HepG2 (cell line): Measurements from ENCODE around the gene CCSER2. TPM values are rescaled to one million over a fixed set of nuclear protein-coding genes. Genes with fewer than 3 reads are reported as not detected.

ENCODE experiments used
- ATAC-seq: fragments of 200-7000 bp; cut with Tn5 transposase; 3 replicates; pipeline ENCODE4 v1.9.1; 2020; ENCODE audit warnings: mild to moderate bottlenecking, moderate library complexity
- BruUV-seq: library from RNA; stranded (reverse); fragments of 400-500 nt; replicated peaks from 2 replicates; lab custom pipeline; 2021; lab: Mats Ljungman, UMichigan
- CTCF ChIA-PET: fragments of 300-600 bp; formaldehyde crosslinking; extraction: SDS; loops from one replicate; lab custom pipeline; 2021; ENCODE audit warnings: low total read pairs, inconsistent platforms, low intra/inter-chr PET ratio; lab: Yijun Ruan, JAX
- POLR2A ChIA-PET: fragments of 350-600 bp; sonication (Branson Sonifier 250); formaldehyde crosslinking; loops from one replicate; lab custom pipeline; 2020; ENCODE audit warnings: antibody characterized with exemption, inconsistent platforms; lab: Yijun Ruan, JAX
- DNase-seq: peaks from one replicate; pipeline ENCODE4 v3.0.0-alpha.2; 2015; ENCODE audit warnings: low spot score
- FAIRE-seq: peaks from 3 replicates; lab custom pipeline; 2011; peaks lifted over from hg19 to GRCh38; lab: Jason Lieb, UNC
- H2AFZ ChIP-seq: one replicate; pipeline ENCODE4 v1.6.1; 2011; ENCODE audit warnings: low read length, inconsistent platforms
- H3K27ac ChIP-seq: fragments of 300-600 bp; 3 replicates; pipeline ENCODE4 v1.8.0; 2011; ENCODE audit warnings: mixed run types, mild to moderate bottlenecking, mixed read lengths, low read length, inconsistent platforms; ENCODE audit not compliant: insufficient read depth; ENCODE audit errors: extremely low read length
- H3K27me3 ChIP-seq, 2 experiments: fragments of 200-600 bp in 1 of 2; 2 replicates in 1 of 2; 3 replicates in 1 of 2; pipeline versions ENCODE4 v1.6.0 to v1.8.0; 2011; ENCODE audit warnings: low read length in 2 of 2, mild to moderate bottlenecking in 2 of 2, moderate library complexity in 2 of 2, inconsistent platforms in 1 of 2; ENCODE audit not compliant: insufficient read depth in 2 of 2, control insufficient read depth in 1 of 2
- H3K36me3 ChIP-seq, 2 experiments: fragments of 200-600 bp in 1 of 2; replicated peaks in 1 of 2; 2 replicates in 1 of 2; 3 replicates in 1 of 2; pipeline versions ENCODE4 v1.5.1 to v1.8.0; 2011; ENCODE audit warnings: low read length in 2 of 2, inconsistent platforms in 1 of 2; ENCODE audit not compliant: insufficient read depth in 2 of 2, control insufficient read depth in 1 of 2
- H3K4me1 ChIP-seq: 2 replicates; pipeline ENCODE4 v1.5.1; 2012; ENCODE audit warnings: low read length, inconsistent platforms; ENCODE audit not compliant: insufficient read depth
- H3K4me2 ChIP-seq: 2 replicates; pipeline ENCODE4 v1.6.0; 2011; ENCODE audit warnings: low read depth, low read length, inconsistent platforms
- H3K4me3 ChIP-seq, 3 experiments: fragments of 200-600 bp in 1 of 3; sonication (generic), shearing (Covaris generic) in 1 of 3; replicated peaks in 1 of 3; 2 replicates each; pipeline ENCODE4 v1.5.1; 2011 to 2016; ENCODE audit warnings: low read length in 3 of 3, inconsistent platforms in 2 of 3, low read depth in 2 of 3, mild to moderate bottlenecking in 2 of 3, control low read depth in 1 of 3, mixed read lengths in 1 of 3; ENCODE audit not compliant: insufficient read depth in 1 of 3
- H3K79me2 ChIP-seq: one replicate; pipeline ENCODE4 v1.6.1; 2011; ENCODE audit warnings: low read length, inconsistent platforms; ENCODE audit not compliant: insufficient read depth
- H3K9ac ChIP-seq: 2 replicates; pipeline ENCODE4 v1.6.0; 2011; ENCODE audit warnings: mild to moderate bottlenecking, low read depth, low read length, inconsistent platforms; ENCODE audit not compliant: insufficient read depth
- H3K9me3 ChIP-seq: 2 replicates; pipeline ENCODE4 v1.5.1; 2012; ENCODE audit warnings: mild to moderate bottlenecking, low read length
- H4K20me1 ChIP-seq: 2 replicates; pipeline ENCODE4 v1.6.0; 2011; ENCODE audit warnings: inconsistent platforms, mild to moderate bottlenecking, low read length, moderate library complexity; ENCODE audit not compliant: insufficient read depth
- GABPA ChIP-seq, 2 experiments: IDR thresholded peaks; 2 replicates each; pipeline ENCODE4 v1.6.1; 2011 to 2016; ENCODE audit warnings: low read depth in 2 of 2, low read length in 1 of 2, missing biosample characterization in 1 of 2, missing genetic modification characterization in 1 of 2
- HNRNPUL1 ChIP-seq: fragments of 200-400 bp; formaldehyde crosslinking; IDR thresholded peaks from 2 replicates; pipeline ENCODE4 v1.6.1; 2017; ENCODE audit warnings: low read depth, mild to moderate bottlenecking, low read length, moderate library complexity
- MIXL1 ChIP-seq: IDR thresholded peaks from 2 replicates; pipeline ENCODE4 v1.6.1; 2016
- NCOA2 ChIP-seq: sonication (generic); formaldehyde crosslinking; IDR thresholded peaks from 2 replicates; pipeline ENCODE4 v1.8.0; 2022; ENCODE audit warnings: inconsistent platforms
- PRDM10 ChIP-seq: sonication (generic); formaldehyde crosslinking; IDR thresholded peaks from 2 replicates; pipeline ENCODE4 v1.4.0; 2020; ENCODE audit warnings: low read depth, missing genetic modification reagents
- YEATS4 ChIP-seq: sonication (generic); formaldehyde crosslinking; IDR thresholded peaks from 2 replicates; pipeline ENCODE4 v1.4.0; 2020; ENCODE audit warnings: missing genetic modification reagents, borderline replicate concordance
- ZBTB7B ChIP-seq: sonication (generic); formaldehyde crosslinking; IDR thresholded peaks from 2 replicates; pipeline ENCODE4 v1.4.0; 2020; ENCODE audit warnings: missing genetic modification reagents
- ZFP36 ChIP-seq: fragments of 150-350 bp; IDR thresholded peaks from 2 replicates; pipeline ENCODE4 v1.6.1; 2018; ENCODE audit warnings: borderline replicate concordance, low read length, low read depth; ENCODE audit not compliant: partially characterized antibody
- ZNF468 ChIP-seq: sonication (generic); formaldehyde crosslinking; IDR thresholded peaks from 2 replicates; pipeline ENCODE4 v1.8.0; 2022; ENCODE audit warnings: mild to moderate bottlenecking, moderate library complexity, missing genetic modification reagents
- ZNF589 ChIP-seq: sonication (generic); formaldehyde crosslinking; conservative IDR thresholded peaks from 2 replicates; pipeline ENCODE4 v1.8.0; 2022; ENCODE audit warnings: mild to moderate bottlenecking, moderate library complexity, missing genetic modification reagents
- ZSCAN25 ChIP-seq: sonication (generic); formaldehyde crosslinking; IDR thresholded peaks from 2 replicates; pipeline ENCODE4 v1.8.0; 2022; ENCODE audit warnings: mild to moderate bottlenecking, missing genetic modification reagents
- WGBS: methylation state at CpG from one replicate; pipeline ENCODE4 v1.1.6; 2017; ENCODE audit warnings: low lambda C conversion rate; 5-methylcytosine and 5-hydroxymethylcytosine counted together
- in situ Hi-C: cut with HindIII; loops from 2 replicates; pipeline ENCODE4 v1.10.0; 2017; ENCODE audit warnings: low pct_unique_long_range_greater_than_20kb; ENCODE audit not compliant: extremely low pct_ligation_motif_present
- intact Hi-C: fragments of 100-400 bp; cut with micrococcal nuclease; formaldehyde crosslinking; loops from one replicate; pipeline ENCODE4 v1.10.0; 2022; ENCODE audit not compliant: unreplicated experiment
- polyA plus RNA-seq, 8 experiments: library from polyadenylated mRNA; depleted of rRNA in 3 of 8; stranded (reverse) in 7 of 8; unstranded in 1 of 8; fragments of >200 nt; fragmentation: Illumina TruSeq in 4 of 8; extraction: Trizol in 4 of 8; gene quantifications; 2 replicates each; pipeline versions ENCODE4 v1.2.1 to v1.2.3, GENCODE V29; 2011 to 2016; ENCODE audit warnings: low read depth in 4 of 8, missing spikeins in 1 of 8, mixed read lengths in 1 of 8; ENCODE audit not compliant: insufficient read depth in 1 of 8
- total RNA-seq, 5 experiments: library from RNA; depleted of rRNA; stranded (reverse); fragments of >200 nt; fragmentation: Illumina TruSeq; extraction: Trizol; gene quantifications; 2 replicates each; pipeline ENCODE4 v1.2.3, GENCODE V29; 2016; ENCODE audit warnings: low read depth in 1 of 5

The CCSER2 gene
- total and polyA plus RNA-seq, 2 of the 13 experiments (the other 11 are each of a cell fraction or from before 2014, with no cell fraction given), result 13.3 to 17.2 TPM

- POLR2A ChIA-PET, result no interaction called here
- H3K27ac ChIP-seq, result no peak overlapping the region
- H3K4me2 ChIP-seq, result no peak overlapping the region
- DNase-seq (no peak), FAIRE-seq (no peak)
- in situ Hi-C loops, result loop anchor here (5.0 to 10.0 kb wide), 2 partner anchors 102 to 175 kb away; no protein-coding TSS in a partner anchor
- no peaks in the 10 kb centered on the region for H4K20me1 ChIP-seq
- CTCF ChIA-PET, result no interaction called here
- no peak overlapping the region for H3K9ac ChIP-seq
- peaks cover 18% of the 10 kb centered on the region for H3K79me2 ChIP-seq
- WGBS, result 93% methylated on average over 6 of the region's 6 CpGs
- no TSS peak for BruUV-seq
- H3K4me1 ChIP-seq, result peaks cover 3% of the 10 kb centered on the region
- TF ChIP-seq GABPA (IDR thresholded peaks at IDR 0.05; ENCODE audit: low read depth, low read length) (no peak), GABPA (CRISPR knock-in tag; IDR thresholded peaks at IDR 0.05; ENCODE audit: low read depth) (no peak), ZSCAN25 (CRISPR knock-in tag) (no peak), ZFP36 (no peak), ZBTB7B (CRISPR knock-in tag) (no peak), ZNF468 (no peak), YEATS4 (CRISPR knock-in tag) (no peak), HNRNPUL1 (no peak), MIXL1 (CRISPR knock-in tag) (no peak), PRDM10 (no peak), NCOA2 (CRISPR knock-in tag) (no peak), ZNF589 (CRISPR knock-in tag) (no peak)
- TF ChIP-seq, all 625 proteins: peak for 0
- Histone ChIP-seq H3K9me3 (no peaks in the 10 kb centered on the region), H3K36me3 (peaks cover 2 to 9% of the 10 kb centered on the region in 2 experiments; a peak in 4 of 5 replicates), H3K27me3 (no peaks in the 10 kb centered on the region), H2AFZ (no peak overlapping the region), H3K4me3 (no peak overlapping the region)
- intact Hi-C loops, result no loop called here
- no peak for ATAC-seq
Measured at GRCh38 chr10:84367256-84367655, 38.9 kb downstream of the CCSER2 start.
